Tibial nerve (tissue), 4 donors: Measurements from ENCODE around the gene ESYT2. TPM values are rescaled to one million over a fixed set of nuclear protein-coding genes. Genes with fewer than 3 reads are reported as not detected.
A peak's percentile ranks its signal among the peaks of the same experiment; 100 is the strongest.

Experiments
- DNase-seq, 2 donors: peaks; one replicate each; pipeline ENCODE4 v3.0.0-alpha.2; 2019; ENCODE audit warnings: low spot score in 2 of 2
- H3K27ac ChIP-seq, 4 donors: fragments of 200-600 bp; sonication (generic) in 3 of 4; one replicate each; pipeline ENCODE4 v1.5.1; 2017 to 2019; ENCODE audit warnings: mild to moderate bottlenecking in 1 of 4
- H3K27me3 ChIP-seq, 2 donors: fragments of 200-600 bp; sonication (generic) in 1 of 2; one replicate each; pipeline versions ENCODE4 v1.5.1 to v1.6.0; 2017 to 2019
- H3K36me3 ChIP-seq, 3 donors: fragments of 200-600 bp; sonication (generic); one replicate each; pipeline ENCODE4 v1.5.1; 2018 to 2019
- H3K4me1 ChIP-seq, 4 donors: fragments of 200-600 bp; sonication (generic) in 3 of 4; one replicate each; pipeline ENCODE4 v1.5.1; 2017 to 2019
- H3K4me3 ChIP-seq, 4 donors: fragments of 200-600 bp; sonication (generic) in 3 of 4; one replicate each; pipeline ENCODE4 v1.5.1; 2017 to 2019; ENCODE audit warnings: mild to moderate bottlenecking in 1 of 4, moderate library complexity in 1 of 4
- H3K9me3 ChIP-seq, 4 donors: fragments of 200-600 bp; sonication (generic) in 3 of 4; one replicate each; pipeline ENCODE4 v1.5.1; 2017 to 2019
- CTCF ChIP-seq, 5 experiments: fragments of 200-600 bp in 3 of 5; fragments of 450-650 bp in 2 of 5; sonication (generic) in 3 of 5; IDR thresholded peaks; one replicate each; pipeline ENCODE4 v1.5.1; 2016 to 2019; ENCODE audit warnings: antibody characterized with exemption in 5 of 5, mild to moderate bottlenecking in 3 of 5, moderate library complexity in 2 of 5
- EP300 ChIP-seq, 2 donors: sonication (generic); formaldehyde crosslinking; IDR thresholded peaks; one replicate each; pipeline ENCODE4 v1.6.1; 2017; ENCODE audit warnings: antibody characterized with exemption in 2 of 2, mild to moderate bottlenecking in 1 of 2
- POLR2A ChIP-seq, 2 donors: fragments of 450-650 bp; IDR thresholded peaks; one replicate each; pipeline ENCODE4 v1.6.1; 2017; ENCODE audit warnings: antibody characterized with exemption in 2 of 2, mild to moderate bottlenecking in 2 of 2, moderate library complexity in 2 of 2
- WGBS, 2 donors: methylation state at CpG; one replicate each; pipeline ENCODE4 v1.1.5; 2018; 5-methylcytosine and 5-hydroxymethylcytosine counted together
- total RNA-seq, 4 donors: library from RNA; depleted of rRNA; stranded (reverse); fragments of >200 nt; gene quantifications; one replicate each; pipeline ENCODE4 v1.1.0, GENCODE V29; 2016

Gene ESYT2
- total RNA-seq, 4 donors from 2014 or later, result 91.0 to 124 (median 114) TPM

- no peak for DNase-seq
- Histone ChIP-seq H3K9me3 (no peaks in the 10 kb centered on the region), H3K4me3 (no peak overlapping the region), H3K27ac (no peak overlapping the region), H3K27me3 (no peaks in the 10 kb centered on the region), H3K36me3 (no peaks in the 10 kb centered on the region), H3K4me1 (no peaks in the 10 kb centered on the region)
- TF ChIP-seq POLR2A (IDR thresholded peaks at IDR 0.05) (no peak), CTCF (IDR thresholded peaks at IDR 0.05) (no peak), EP300 (IDR thresholded peaks at IDR 0.05) (no peak)
- 81 to 85% methylated on average over 8 of the region's 8 CpGs for WGBS, 2 donors
Measured at GRCh38 chr7:158836692-158837091, 7.4 kb upstream of the ESYT2 start.

- Histone ChIP-seq H3K27me3 (no peaks in the 10 kb centered on the region), H3K4me1 (peaks cover 0 to 10% (median 3%) of the 10 kb centered on the region in 4 donors), H3K4me3 (no peak overlapping the region), H3K36me3 (no peaks in the 10 kb centered on the region), H3K9me3 (no peaks in the 10 kb centered on the region), H3K27ac (no peak overlapping the region)
- TF ChIP-seq CTCF (IDR thresholded peaks at IDR 0.05), result no peak
- TF ChIP-seq POLR2A (IDR thresholded peaks at IDR 0.05), result no peak
- TF ChIP-seq EP300 (IDR thresholded peaks at IDR 0.05), result no peak
- no peak for DNase-seq
- WGBS, 2 donors, result 61 to 65% methylated on average over 21 of the region's 21 CpGs
Measured at GRCh38 chr7:158834878-158835784, 5.8 kb upstream of the ESYT2 start.

- no peak for DNase-seq
- TF ChIP-seq POLR2A (IDR thresholded peaks at IDR 0.05) (no peak), EP300 (IDR thresholded peaks at IDR 0.05) (no peak), CTCF (IDR thresholded peaks at IDR 0.05) (no peak)
- no peak overlapping the region for H3K4me3 ChIP-seq
- no peaks in the 10 kb centered on the region for H3K36me3 ChIP-seq
- 86 to 92% methylated on average over 3 of the region's 3 CpGs for WGBS, 2 donors
- no peaks in the 10 kb centered on the region for H3K9me3 ChIP-seq
- H3K27ac ChIP-seq, result no peak overlapping the region
- no peaks in the 10 kb centered on the region for H3K27me3 ChIP-seq
- peaks cover 0 to 11% (median 3%) of the 10 kb centered on the region in 4 donors for H3K4me1 ChIP-seq
Measured at GRCh38 chr7:158832994-158833393, 3.7 kb upstream of the ESYT2 start.

- H3K4me3 ChIP-seq, result no peak overlapping the region
- H3K4me1 ChIP-seq, result peaks cover 0 to 22% (median 11%) of the 10 kb centered on the region in 4 donors
- H3K27me3 ChIP-seq, result no peaks in the 10 kb centered on the region
- TF ChIP-seq CTCF (IDR thresholded peaks at IDR 0.05), result no peak
- no peak for TF ChIP-seq EP300 (IDR thresholded peaks at IDR 0.05)
- TF ChIP-seq POLR2A (IDR thresholded peaks at IDR 0.05), result no peak
- H3K36me3 ChIP-seq, result no peaks in the 10 kb centered on the region
- DNase-seq, result no peak
- no peaks in the 10 kb centered on the region for H3K9me3 ChIP-seq
- 72 to 74% methylated on average over 6 of the region's 6 CpGs for WGBS, 2 donors
- no peak overlapping the region for H3K27ac ChIP-seq
Measured at GRCh38 chr7:158831738-158832091, 2.4 kb upstream of the ESYT2 start.

- TF ChIP-seq CTCF (IDR thresholded peaks at IDR 0.05), result no peak
- TF ChIP-seq POLR2A (IDR thresholded peaks at IDR 0.05), result no peak
- TF ChIP-seq EP300 (IDR thresholded peaks at IDR 0.05), result no peak
- DNase-seq, result no peak
- H3K9me3 ChIP-seq, result no peaks in the 10 kb centered on the region
- H3K4me1 ChIP-seq, result peaks cover 0 to 35% (median 11%) of the 10 kb centered on the region in 4 donors
- 1 to 3% methylated on average over 14 of the region's 14 CpGs for WGBS, 2 donors
- H3K27ac ChIP-seq, result peak overlapping the region; percentile 100
- H3K36me3 ChIP-seq, result no peaks in the 10 kb centered on the region
- peak overlapping the region; percentile 73 to 96 (median 89) for H3K4me3 ChIP-seq
- H3K27me3 ChIP-seq, result no peaks in the 10 kb centered on the region
Measured at GRCh38 chr7:158830211-158830723, 958 bp upstream of the ESYT2 start.
